Neuronal stem cell (in vitro differentiated cells): ENCODE results near the gene FAM20C.

Source experiments
- DNase-seq: peaks from one replicate; pipeline ENCODE4 v3.0.0-alpha.2; 2013; ENCODE audit warnings: low spot score
- H2AFZ ChIP-seq: one replicate; pipeline ENCODE4 v1.6.1; 2013; ENCODE audit warnings: mild to moderate bottlenecking, low read length, inconsistent platforms
- H2AK5ac ChIP-seq: 2 replicates; pipeline ENCODE4 v1.6.1; 2013; ENCODE audit warnings: low read depth, mild to moderate bottlenecking, inconsistent platforms, low read length, moderate library complexity, mixed read lengths
- H2BK120ac ChIP-seq: 2 replicates; pipeline ENCODE4 v1.6.1; 2013; ENCODE audit warnings: low read depth, mild to moderate bottlenecking, inconsistent platforms, low read length, moderate library complexity, mixed read lengths
- H2BK12ac ChIP-seq: one replicate; pipeline ENCODE4 v1.6.1; 2013; ENCODE audit warnings: low read length, inconsistent platforms
- H2BK15ac ChIP-seq: 2 replicates; pipeline ENCODE4 v1.6.1; 2013; ENCODE audit warnings: mild to moderate bottlenecking, low read length, inconsistent platforms, mixed read lengths
- H2BK5ac ChIP-seq: one replicate; pipeline ENCODE4 v1.6.1; 2013; ENCODE audit warnings: inconsistent platforms, mild to moderate bottlenecking, low read length, moderate library complexity
- H3K14ac ChIP-seq: one replicate; pipeline ENCODE4 v1.6.1; 2013; ENCODE audit warnings: low read length, inconsistent platforms
- H3K18ac ChIP-seq: 2 replicates; pipeline ENCODE4 v1.6.1; 2013; ENCODE audit warnings: low read length, inconsistent platforms
- H3K23ac ChIP-seq: 2 replicates; pipeline ENCODE4 v1.6.1; 2013; ENCODE audit warnings: low read depth, mild to moderate bottlenecking, mixed read lengths, low read length, inconsistent platforms; ENCODE audit not compliant: poor library complexity
- H3K27ac ChIP-seq: replicated peaks from 3 replicates; pipeline ENCODE4 v1.5.1; 2013; ENCODE audit warnings: low read length, inconsistent platforms
- H3K27me3 ChIP-seq, 3 experiments: 2 replicates each; pipeline ENCODE4 v1.6.1; 2013; ENCODE audit warnings: low read length in 3 of 3, mild to moderate bottlenecking in 2 of 3, inconsistent platforms in 1 of 3, low read depth in 1 of 3, mixed read lengths in 1 of 3, moderate library complexity in 1 of 3; ENCODE audit not compliant: control insufficient read depth in 3 of 3, insufficient read depth in 3 of 3
- H3K36me3 ChIP-seq, 2 donors: replicated peaks in 1 of 2; 2 replicates each; pipeline ENCODE4 v1.6.1; 2013; ENCODE audit warnings: low read length in 2 of 2; ENCODE audit not compliant: control insufficient read depth in 2 of 2, insufficient read depth in 2 of 2
- H3K4ac ChIP-seq: 2 replicates; pipeline ENCODE4 v1.6.1; 2013; ENCODE audit warnings: inconsistent platforms, mild to moderate bottlenecking, low read length, moderate library complexity
- H3K4me1 ChIP-seq, 2 donors: 1 replicate in 1 of 2; 2 replicates in 1 of 2; pipeline ENCODE4 v1.6.1; 2013; ENCODE audit warnings: low read length in 2 of 2, low read depth in 1 of 2; ENCODE audit not compliant: control insufficient read depth in 2 of 2, insufficient read depth in 1 of 2
- H3K4me2 ChIP-seq: one replicate; pipeline ENCODE4 v1.6.1; 2013; ENCODE audit warnings: mild to moderate bottlenecking, low read length, inconsistent platforms; ENCODE audit not compliant: insufficient read depth, poor library complexity, severe bottlenecking
- H3K4me3 ChIP-seq, 2 donors: 2 replicates each; pipeline ENCODE4 v1.5.1; 2013; ENCODE audit warnings: low read length in 2 of 2, mild to moderate bottlenecking in 2 of 2, inconsistent platforms in 1 of 2, moderate library complexity in 1 of 2
- H3K79me1 ChIP-seq: one replicate; pipeline ENCODE4 v1.6.1; 2013; ENCODE audit warnings: low read depth, mild to moderate bottlenecking, inconsistent platforms, low read length, moderate library complexity
- H3K9ac ChIP-seq: one replicate; pipeline ENCODE4 v1.6.1; 2013; ENCODE audit warnings: mild to moderate bottlenecking, low read depth, low read length, inconsistent platforms; ENCODE audit not compliant: poor library complexity
- H3K9me3 ChIP-seq, 2 donors: replicated peaks in 1 of 2; 2 replicates each; pipeline versions ENCODE3 to v1.6.1; 2013; ENCODE audit warnings: low read length in 2 of 2, mild to moderate bottlenecking in 2 of 2, inconsistent platforms in 1 of 2, low read depth in 1 of 2, mixed read lengths in 1 of 2, moderate library complexity in 1 of 2; ENCODE audit not compliant: control insufficient read depth in 2 of 2, insufficient read depth in 1 of 2
- H4K8ac ChIP-seq: one replicate; pipeline ENCODE4 v1.6.1; 2013; ENCODE audit warnings: low read depth, mild to moderate bottlenecking, inconsistent platforms, low read length, moderate library complexity
- H4K91ac ChIP-seq: one replicate; pipeline ENCODE4 v1.6.1; 2013; ENCODE audit warnings: low read length, low read depth, mild to moderate bottlenecking, inconsistent platforms; ENCODE audit not compliant: poor library complexity
- WGBS, 2 donors: extraction: QIAGEN DNeasy Blood & Tissue Kit; methylation state at CpG; one replicate each; pipeline ENCODE4 v1.1.7; 2013; ENCODE audit warnings: missing lambda C conversion rate in 2 of 2, mixed read lengths in 1 of 2; ENCODE audit not compliant: insufficient read length in 2 of 2, insufficient replicate concordance in 1 of 2; ENCODE audit errors: extremely low coverage in 2 of 2; 5-methylcytosine and 5-hydroxymethylcytosine counted together

The FAM20C gene

DNA sequence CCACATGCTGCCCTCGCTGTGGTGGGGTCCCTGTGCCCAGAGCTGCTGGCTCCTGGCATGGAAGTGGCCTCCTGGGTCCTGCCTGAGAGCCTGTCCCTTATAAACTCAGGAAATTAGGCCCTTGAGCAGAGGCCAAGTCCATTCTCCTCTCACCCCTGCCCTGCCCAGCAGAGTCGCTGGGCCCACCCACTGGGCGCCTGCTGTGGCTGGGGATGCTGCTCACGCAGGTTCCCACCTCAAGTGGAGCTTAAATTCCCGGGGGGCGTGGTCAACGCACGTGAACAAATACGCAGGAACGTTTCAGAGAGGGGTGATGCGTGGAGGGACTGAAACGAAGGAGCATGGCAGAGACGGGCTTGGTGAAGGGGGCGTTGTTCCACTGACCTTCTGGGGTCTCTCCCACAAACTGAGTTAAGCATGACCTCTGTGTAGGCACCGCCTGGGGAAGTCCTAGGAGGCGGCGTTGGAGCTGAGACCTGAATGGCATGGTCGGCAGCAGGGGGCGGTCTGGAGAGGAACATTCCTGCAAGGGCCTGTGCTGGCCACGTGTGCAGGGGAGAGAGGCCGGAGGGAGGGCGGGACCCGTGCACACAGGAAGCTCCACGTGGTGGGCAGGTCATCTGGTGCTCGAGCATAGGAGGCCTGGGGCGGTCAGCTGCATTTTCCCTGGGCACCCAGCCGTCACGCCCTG, 27.9 kb downstream of the FAM20C start:
- H3K4ac ChIP-seq, result no peak overlapping the region

DNA sequence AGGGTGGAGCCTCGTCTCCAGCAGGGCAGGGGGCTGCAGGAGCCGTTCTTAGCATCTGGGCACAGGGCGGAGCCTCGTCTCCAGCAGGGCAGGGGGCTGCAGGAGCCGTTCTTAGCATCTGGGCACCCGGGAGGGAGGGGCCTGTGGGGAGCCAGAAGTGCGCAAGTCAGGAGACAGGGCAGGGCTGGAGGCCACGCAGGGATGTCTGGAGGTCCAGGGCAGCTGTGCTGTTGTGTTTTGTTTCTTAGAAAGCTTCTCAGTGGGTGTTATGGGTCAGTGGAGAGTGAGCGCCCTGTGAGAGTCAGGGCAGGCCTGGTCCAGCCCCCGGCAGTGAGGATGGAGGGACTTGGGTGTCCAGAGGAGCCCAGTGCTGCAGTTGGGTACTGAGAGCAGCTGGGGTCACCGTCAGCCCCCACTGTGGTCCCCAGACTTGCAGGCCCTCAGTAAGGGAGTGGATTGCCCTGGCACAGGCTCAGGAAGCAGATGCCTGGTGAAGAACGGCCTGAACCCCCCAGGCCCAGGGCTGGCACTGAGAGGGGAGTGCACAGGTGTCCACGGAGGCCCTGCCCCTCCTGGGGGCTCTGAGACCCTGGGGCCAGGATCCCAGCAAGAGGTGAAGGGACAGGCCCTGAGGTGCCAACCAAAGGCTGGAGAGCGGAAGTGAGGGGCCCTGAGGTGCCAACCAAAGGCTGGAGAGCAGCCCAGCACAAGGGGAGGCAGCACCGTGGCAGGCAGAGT, 29.8 kb downstream of the FAM20C start:
- Histone ChIP-seq H3K4me1 (peaks cover 4 to 11% of the 10 kb centered on the region in 2 donors), H2AK5ac (peak overlapping the region; percentile 83), H3K14ac (peak overlapping the region; percentile 71), H3K23ac (peak overlapping the region; percentile 86), H3K9me3 (peaks cover 0 to 4% of the 10 kb centered on the region in 2 donors), H2BK12ac (peak overlapping the region; percentile 30), H3K18ac (peak overlapping the region; percentile 83), H4K91ac (no peak overlapping the region), H4K8ac (no peak overlapping the region), H3K9ac (peak overlapping the region; percentile 60), H3K4me3 (peak overlapping the region in 1 of 2 donors; percentile 16), H3K4ac (peak overlapping the region; percentile 78), H3K27ac (no peak overlapping the region), H3K36me3 (peaks cover 0 to 3% of the 10 kb centered on the region in 2 donors), H2AFZ (no peak overlapping the region), H2BK15ac (peak overlapping the region; percentile 67), H2BK5ac (peak overlapping the region; percentile 54), H3K4me2 (no peak overlapping the region), H2BK120ac (no peak overlapping the region), H3K79me1 (peaks cover 3% of the 10 kb centered on the region), H3K27me3 (no peaks in the 10 kb centered on the region)
- WGBS, 2 donors, result no CpG with 5 or more reads among the region's 15 CpGs
- DNase-seq, result no peak

More for the DNA sequence above, 27.9 kb downstream of the FAM20C start:
- Histone ChIP-seq H3K36me3 (peaks cover 0 to 3% of the 10 kb centered on the region in 2 donors), H3K4me1 (peaks cover 7 to 11% of the 10 kb centered on the region in 2 donors), H2BK5ac (peak overlapping the region; percentile 53), H4K91ac (no peak overlapping the region), H3K27me3 (no peaks in the 10 kb centered on the region), H2BK12ac (no peak overlapping the region), H2AFZ (no peak overlapping the region), H4K8ac (no peak overlapping the region), H2BK15ac (no peak overlapping the region), H2AK5ac (peak overlapping the region; percentile 90), H3K4me2 (no peak overlapping the region), H2BK120ac (no peak overlapping the region), H3K9ac (peak overlapping the region; percentile 44), H3K9me3 (peaks cover 0 to 4% of the 10 kb centered on the region in 2 donors), H3K23ac (peak overlapping the region; percentile 73), H3K18ac (peak overlapping the region; percentile 80), H3K27ac (no peak overlapping the region), H3K14ac (peak overlapping the region; percentile 71), H3K4me3 (no peak overlapping the region), H3K79me1 (peaks cover 3% of the 10 kb centered on the region)
- no peak for DNase-seq
- WGBS, 2 donors, result no CpG with 5 or more reads among the region's 28 CpGs

DNA sequence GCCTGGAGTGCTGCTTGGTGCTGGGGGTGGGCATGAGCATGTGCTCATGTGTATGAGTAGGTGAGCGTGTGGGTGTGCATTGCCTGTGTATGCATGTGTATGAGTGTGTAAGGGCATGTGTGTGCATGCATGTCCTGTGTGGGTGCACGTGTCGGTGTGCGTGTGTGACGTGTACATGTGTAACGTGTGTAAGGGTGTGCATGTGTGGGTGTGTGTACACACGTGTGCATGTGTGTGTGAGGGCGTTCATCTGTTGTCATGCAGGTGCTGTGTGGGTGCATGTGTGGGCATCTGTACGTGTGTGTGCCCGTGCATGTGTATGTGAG, 30.3 kb downstream of the FAM20C start:
- peaks cover 3% of the 10 kb centered on the region for H3K79me1 ChIP-seq
- H3K18ac ChIP-seq, result peak overlapping the region; percentile 83
- H4K91ac ChIP-seq, result no peak overlapping the region
- H3K9me3 ChIP-seq, result peaks cover 0 to 4% of the 10 kb centered on the region in 2 donors
- peak overlapping the region; percentile 17 for H3K27ac ChIP-seq
- peak overlapping the region; percentile 83 for H2AK5ac ChIP-seq
- H3K9ac ChIP-seq, result peak overlapping the region; percentile 70
- peak overlapping the region; percentile 55 for H3K4ac ChIP-seq
- H3K36me3 ChIP-seq, result peaks cover 0 to 3% of the 10 kb centered on the region in 2 donors
- H2BK12ac ChIP-seq, result peak overlapping the region; percentile 30
- H2BK15ac ChIP-seq, result peak overlapping the region; percentile 67
- H3K27me3 ChIP-seq, result no peaks in the 10 kb centered on the region
- peaks cover 4 to 11% of the 10 kb centered on the region in 2 donors for H3K4me1 ChIP-seq
- H2AFZ ChIP-seq, result no peak overlapping the region
- peak overlapping the region; percentile 71 for H3K14ac ChIP-seq
- WGBS, 2 donors, result no CpG with 5 or more reads among the region's 10 CpGs
- H3K23ac ChIP-seq, result peak overlapping the region; percentile 86
- no peak for DNase-seq
- H3K4me3 ChIP-seq, result peak overlapping the region in 1 of 2 donors; percentile 16
- peak overlapping the region; percentile 54 for H2BK5ac ChIP-seq
- peak overlapping the region; percentile 82 for H4K8ac ChIP-seq
- no peak overlapping the region for H2BK120ac ChIP-seq
- H3K4me2 ChIP-seq, result no peak overlapping the region
